BLaER1 (cell line): Measurements from ENCODE around the gene MCF2L2.
"Not testable (repeated sequence)": the region's sequence is repeated elsewhere in the genome, so short reads cannot be mapped to it uniquely, and the experiment has no call there.

ENCODE experiments used
- H3K27ac ChIP-seq: shearing (Covaris generic); formaldehyde crosslinking; 2 replicates; pipeline ENCODE4 v1.8.1; 2022
- H3K27me3 ChIP-seq: shearing (Covaris generic); formaldehyde crosslinking; 2 replicates; pipeline ENCODE4 v1.8.1; 2022
- H3K36me3 ChIP-seq: shearing (Covaris generic); formaldehyde crosslinking; 2 replicates; pipeline ENCODE4 v1.8.1; 2022
- H3K4me1 ChIP-seq: shearing (Covaris generic); formaldehyde crosslinking; 2 replicates; pipeline ENCODE4 v1.8.1; 2022
- H3K4me2 ChIP-seq: shearing (Covaris generic); formaldehyde crosslinking; 2 replicates; pipeline ENCODE4 v1.8.1; 2022
- H3K4me3 ChIP-seq: shearing (Covaris generic); formaldehyde crosslinking; 2 replicates; pipeline ENCODE4 v1.8.1; 2022
- H3K9ac ChIP-seq: shearing (Covaris generic); formaldehyde crosslinking; 2 replicates; pipeline ENCODE4 v1.8.1; 2022
- H3K9me3 ChIP-seq: shearing (Covaris generic); formaldehyde crosslinking; 2 replicates; pipeline ENCODE4 v1.8.1; 2022
- H4K20me1 ChIP-seq: shearing (Covaris generic); formaldehyde crosslinking; 2 replicates; pipeline ENCODE4 v1.8.1; 2022
- Cebpa-rat ChIP-seq: shearing (Covaris generic); IDR thresholded peaks from 2 replicates; pipeline ENCODE4 v1.8.1; 2022

MCF2L2 gene

GRCh38 chr3:183428447-183429211 lies at the start of gene MCF2L2:
TSS of gene MCF2L2 (minus strand) at chr3:183428619. CDS start at chr3:183427977, 642 bp downstream.
- Histone ChIP-seq H3K36me3 (no peaks in the 10 kb centered on the region), H4K20me1 (no peaks in the 10 kb centered on the region), H3K4me3 (peak within 1 kb of the TSS; percentile 93), H3K9me3 (no peaks in the 10 kb centered on the region), H3K4me1 (peaks cover 24% of the 10 kb centered on the region), H3K9ac (peak within 1 kb of the TSS; percentile 74), H3K27me3 (peaks cover 6% of the 10 kb centered on the region; the same call in 1 of the 2 replicates), H3K27ac (peak within 1 kb of the TSS; percentile 56), H3K4me2 (peak within 1 kb of the TSS; percentile 95)
- no peak for TF ChIP-seq Cebpa-rat

GRCh38 chr3:183477801-183478456 lies 49.5 kb upstream of the MCF2L2 start:
- no peak overlapping the region for H3K4me3 ChIP-seq
- no peak for TF ChIP-seq Cebpa-rat
- no peaks in the 10 kb centered on the region for H3K9me3 ChIP-seq

DNA sequence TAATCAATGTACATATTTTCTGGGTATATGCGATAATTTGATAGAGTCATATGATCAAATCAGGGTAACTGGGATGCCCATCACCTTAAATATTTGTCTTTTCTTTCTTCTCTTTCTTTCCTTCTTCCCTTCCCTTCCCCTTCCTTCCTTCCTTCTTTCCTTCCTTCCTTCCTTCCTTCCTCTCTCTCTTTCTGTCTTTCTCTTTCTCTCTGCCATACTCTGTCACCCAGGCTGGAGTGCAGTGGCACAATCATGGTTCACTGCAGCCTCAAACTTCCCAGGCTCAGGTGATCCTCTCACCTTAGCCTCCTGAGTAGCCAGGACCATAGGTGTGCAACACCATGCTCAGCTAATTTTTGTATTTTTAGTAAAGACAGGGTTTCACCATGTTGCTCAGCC lies 47.3 kb upstream of the MCF2L2 start:
- H3K4me3 ChIP-seq, H3K9ac ChIP-seq, H3K27me3 ChIP-seq, H3K36me3 ChIP-seq, H4K20me1 ChIP-seq, H3K27ac ChIP-seq, H3K9me3 ChIP-seq: not testable (repeated sequence)
- peak overlapping the region; percentile 39 for H3K4me2 ChIP-seq
- peaks cover 27% of the 10 kb centered on the region for H3K4me1 ChIP-seq

More at GRCh38 chr3:183477801-183478456, 49.5 kb upstream of the MCF2L2 start:
- Histone ChIP-seq H3K9ac (no peak overlapping the region), H3K27ac (0 out of 2 replicates have a peak overlapping the region, but pooled peaks have one; percentile 6), H3K4me1 (peaks cover 27% of the 10 kb centered on the region), H3K36me3 (no peaks in the 10 kb centered on the region), H3K27me3 (no peaks in the 10 kb centered on the region), H4K20me1 (no peaks in the 10 kb centered on the region), H3K4me2 (no peak overlapping the region; the same call in 1 of the 2 replicates)

- Histone ChIP-seq H4K20me1 (no peaks in the 10 kb centered on the region), H3K9ac (no peak overlapping the region), H3K4me1 (peaks cover 27% of the 10 kb centered on the region), H3K9me3 (no peaks in the 10 kb centered on the region), H3K4me2 (peak overlapping the region; percentile 42), H3K27ac (no peak overlapping the region), H3K36me3 (no peaks in the 10 kb centered on the region), H3K4me3 (no peak overlapping the region), H3K27me3 (no peaks in the 10 kb centered on the region)
- TF ChIP-seq Cebpa-rat: no peak
Measured at GRCh38 chr3:183475016-183475763, 46.8 kb upstream of the MCF2L2 start.

DNA sequence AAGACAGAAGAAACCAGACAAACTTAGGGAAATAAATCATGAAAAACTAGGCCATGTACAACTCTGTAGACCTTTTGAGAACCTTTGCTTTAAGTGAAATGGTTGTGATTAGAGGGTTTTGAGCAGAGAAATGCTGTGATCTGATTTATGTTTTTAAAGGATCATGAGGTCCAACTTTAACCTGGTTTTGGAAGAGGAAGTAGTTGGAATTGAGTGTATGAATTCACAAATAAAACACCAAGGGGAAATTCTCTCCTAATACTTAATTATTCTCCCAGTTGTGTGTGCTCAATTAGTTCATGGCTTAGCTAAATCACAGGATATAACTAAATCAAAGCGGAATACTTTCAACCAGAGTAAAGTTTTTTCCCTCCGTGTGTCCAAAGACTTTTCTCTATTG lies 45.5 kb upstream of the MCF2L2 start:
- Histone ChIP-seq H3K4me3 (no peak overlapping the region), H3K27me3 (no peaks in the 10 kb centered on the region), H3K27ac (no peak overlapping the region), H3K4me1 (peaks cover 38% of the 10 kb centered on the region), H3K4me2 (no peak overlapping the region), H4K20me1 (no peaks in the 10 kb centered on the region), H3K36me3 (no peaks in the 10 kb centered on the region), H3K9ac (no peak overlapping the region), H3K9me3 (no peaks in the 10 kb centered on the region)
- TF ChIP-seq Cebpa-rat: no peak

GRCh38 chr3:183472155-183472554 lies 43.7 kb upstream of the MCF2L2 start:
- no peaks in the 10 kb centered on the region for H4K20me1 ChIP-seq
- TF ChIP-seq Cebpa-rat: no peak
- H3K4me2 ChIP-seq: no peak overlapping the region

GRCh38 chr3:183468424-183468823 lies 40.0 kb upstream of the MCF2L2 start:
- Histone ChIP-seq H3K4me1 (peaks cover 12% of the 10 kb centered on the region), H3K27me3 (no peaks in the 10 kb centered on the region), H3K4me3 (no peak overlapping the region), H3K27ac (no peak overlapping the region), H3K36me3 (no peaks in the 10 kb centered on the region), H4K20me1 (no peaks in the 10 kb centered on the region), H3K9ac (no peak overlapping the region), H3K9me3 (no peaks in the 10 kb centered on the region), H3K4me2 (no peak overlapping the region)
- TF ChIP-seq Cebpa-rat: no peak

More at GRCh38 chr3:183472155-183472554, 43.7 kb upstream of the MCF2L2 start:
- H3K4me1 ChIP-seq: peaks cover 28% of the 10 kb centered on the region
- no peaks in the 10 kb centered on the region for H3K27me3 ChIP-seq
- H3K4me3 ChIP-seq: no peak overlapping the region
- no peak overlapping the region for H3K9ac ChIP-seq
- no peaks in the 10 kb centered on the region for H3K36me3 ChIP-seq
- no peak overlapping the region for H3K27ac ChIP-seq
- no peaks in the 10 kb centered on the region for H3K9me3 ChIP-seq

- Histone ChIP-seq H3K9ac (no peak overlapping the region), H3K9me3 (no peaks in the 10 kb centered on the region), H3K4me2 (no peak overlapping the region), H3K27me3 (no peaks in the 10 kb centered on the region), H4K20me1 (no peaks in the 10 kb centered on the region), H3K4me1 (peaks cover 12% of the 10 kb centered on the region), H3K36me3 (no peaks in the 10 kb centered on the region), H3K4me3 (no peak overlapping the region), H3K27ac (no peak overlapping the region)
- no peak for TF ChIP-seq Cebpa-rat
Measured at GRCh38 chr3:183466575-183466974, 38.2 kb upstream of the MCF2L2 start.

DNA sequence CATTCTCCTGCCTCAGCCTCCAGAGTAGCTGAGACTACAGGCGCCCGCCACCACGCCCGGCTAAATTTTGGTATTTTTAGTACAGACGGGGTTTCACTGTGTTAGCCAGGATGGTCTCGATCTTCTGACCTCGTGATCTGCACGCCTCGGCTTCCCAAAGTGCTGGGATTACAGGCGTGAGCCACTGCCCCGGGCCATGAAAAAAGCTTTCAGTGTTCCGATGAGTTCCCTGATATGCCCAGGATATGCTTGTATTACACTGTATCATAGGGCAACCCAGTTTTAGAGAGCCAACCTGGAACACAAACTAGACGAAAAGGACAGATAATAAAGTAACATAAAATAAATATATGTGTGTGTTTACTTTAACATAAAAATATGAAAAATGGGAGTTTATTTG lies 37.3 kb upstream of the MCF2L2 start:
- H4K20me1 ChIP-seq, H3K4me2 ChIP-seq, H3K4me3 ChIP-seq, H3K9me3 ChIP-seq, H3K27me3 ChIP-seq, H3K27ac ChIP-seq, H3K9ac ChIP-seq, H3K36me3 ChIP-seq: not testable (repeated sequence)
- peaks cover 17% of the 10 kb centered on the region for H3K4me1 ChIP-seq

DNA sequence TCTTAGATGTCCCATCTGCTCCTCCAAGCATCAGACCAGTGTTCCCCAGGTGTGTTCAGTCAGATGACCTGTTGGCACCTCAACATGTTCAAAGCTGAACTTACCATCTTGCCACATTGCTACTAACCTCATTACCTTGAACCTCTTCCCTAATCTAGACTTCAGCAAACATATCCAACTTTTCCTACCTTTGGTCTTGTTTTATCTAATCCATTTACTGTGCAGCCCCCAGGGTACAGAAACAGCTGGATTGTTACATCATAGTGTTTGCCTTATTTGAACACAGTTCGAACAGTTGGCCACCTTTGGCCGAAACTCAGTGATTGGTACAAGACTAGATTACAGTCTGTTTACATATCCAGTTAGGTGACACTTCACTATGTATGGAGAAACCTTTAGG lies 36.1 kb upstream of the MCF2L2 start:
- Histone ChIP-seq H4K20me1 (no peaks in the 10 kb centered on the region), H3K4me2 (no peak overlapping the region), H3K9ac (no peak overlapping the region), H3K9me3 (peaks cover 14% of the 10 kb centered on the region), H3K4me3 (no peak overlapping the region), H3K27ac (no peak overlapping the region), H3K27me3 (no peaks in the 10 kb centered on the region), H3K4me1 (peaks cover 15% of the 10 kb centered on the region), H3K36me3 (no peaks in the 10 kb centered on the region; the same call in 1 of the 2 replicates)
- TF ChIP-seq Cebpa-rat: no peak
